Measurements from ENCODE around the gene MED19. TPM values are rescaled to one million over a fixed set of nuclear protein-coding genes. Genes with fewer than 3 reads are reported as not detected.

Gene MED19
- total RNA-seq, 4 donors from 2014 or later, result 7.6 to 18.9 (median 10.1) TPM

DNA sequence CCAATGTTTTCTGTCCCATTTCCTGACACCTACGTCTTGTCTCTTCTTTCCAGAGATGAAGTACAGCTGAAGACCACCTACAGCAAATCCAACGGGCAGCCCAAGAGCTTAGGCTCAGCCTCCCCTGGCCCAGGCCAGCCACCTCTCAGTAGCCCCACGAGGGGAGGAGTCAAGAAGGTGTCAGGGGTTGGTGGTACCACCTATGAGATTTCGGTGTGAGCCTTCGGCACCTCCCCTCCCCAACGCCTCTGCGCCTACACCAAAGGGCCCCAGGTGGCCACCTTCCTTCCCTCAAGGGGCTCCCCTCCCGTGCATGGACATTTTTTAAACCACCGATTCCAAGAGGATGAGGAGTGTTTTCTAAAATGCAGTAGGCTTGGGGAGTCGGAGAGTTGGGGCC lies 12.2 kb downstream of the MED19 start:
- TF ChIP-seq, protein P1, sequence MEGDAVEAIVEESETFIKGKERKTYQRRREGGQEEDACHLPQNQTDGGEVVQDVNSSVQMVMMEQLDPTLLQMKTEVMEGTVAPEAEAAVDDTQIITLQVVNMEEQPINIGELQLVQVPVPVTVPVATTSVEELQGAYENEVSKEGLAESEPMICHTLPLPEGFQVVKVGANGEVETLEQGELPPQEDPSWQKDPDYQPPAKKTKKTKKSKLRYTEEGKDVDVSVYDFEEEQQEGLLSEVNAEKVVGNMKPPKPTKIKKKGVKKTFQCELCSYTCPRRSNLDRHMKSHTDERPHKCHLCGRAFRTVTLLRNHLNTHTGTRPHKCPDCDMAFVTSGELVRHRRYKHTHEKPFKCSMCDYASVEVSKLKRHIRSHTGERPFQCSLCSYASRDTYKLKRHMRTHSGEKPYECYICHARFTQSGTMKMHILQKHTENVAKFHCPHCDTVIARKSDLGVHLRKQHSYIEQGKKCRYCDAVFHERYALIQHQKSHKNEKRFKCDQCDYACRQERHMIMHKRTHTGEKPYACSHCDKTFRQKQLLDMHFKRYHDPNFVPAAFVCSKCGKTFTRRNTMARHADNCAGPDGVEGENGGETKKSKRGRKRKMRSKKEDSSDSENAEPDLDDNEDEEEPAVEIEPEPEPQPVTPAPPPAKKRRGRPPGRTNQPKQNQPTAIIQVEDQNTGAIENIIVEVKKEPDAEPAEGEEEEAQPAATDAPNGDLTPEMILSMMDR (IDR thresholded peaks at IDR 0.05; ENCODE audit: low read depth), result no peak

DNA sequence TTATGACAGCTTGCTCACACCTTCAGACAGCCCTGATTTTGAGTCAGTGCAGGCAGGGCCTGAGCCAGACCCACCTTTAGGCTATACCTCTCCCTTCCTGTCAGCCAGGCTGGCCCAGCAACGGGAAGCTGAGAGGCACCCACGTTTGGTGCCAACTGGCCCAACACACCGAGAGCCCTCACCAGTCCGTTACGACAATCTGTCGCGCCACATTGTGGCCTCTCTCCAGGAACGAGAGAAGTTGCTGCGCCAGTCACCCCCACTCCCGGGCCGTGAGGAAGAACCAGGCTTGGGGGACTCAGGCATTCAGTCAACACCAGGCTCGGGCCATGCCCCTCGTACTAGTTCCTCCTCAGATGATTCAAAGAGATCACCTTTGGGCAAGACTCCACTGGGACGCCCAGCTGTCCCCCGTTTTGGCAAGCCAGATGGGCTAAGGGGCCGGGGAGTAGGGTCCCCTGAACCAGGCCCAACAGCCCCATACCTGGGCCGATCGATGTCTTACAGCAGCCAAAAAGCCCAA lies 13.1 kb downstream of the MED19 start:
- TF ChIP-seq, protein P1 (IDR thresholded peaks at IDR 0.05; ENCODE audit: low read depth), result no peak

DNA sequence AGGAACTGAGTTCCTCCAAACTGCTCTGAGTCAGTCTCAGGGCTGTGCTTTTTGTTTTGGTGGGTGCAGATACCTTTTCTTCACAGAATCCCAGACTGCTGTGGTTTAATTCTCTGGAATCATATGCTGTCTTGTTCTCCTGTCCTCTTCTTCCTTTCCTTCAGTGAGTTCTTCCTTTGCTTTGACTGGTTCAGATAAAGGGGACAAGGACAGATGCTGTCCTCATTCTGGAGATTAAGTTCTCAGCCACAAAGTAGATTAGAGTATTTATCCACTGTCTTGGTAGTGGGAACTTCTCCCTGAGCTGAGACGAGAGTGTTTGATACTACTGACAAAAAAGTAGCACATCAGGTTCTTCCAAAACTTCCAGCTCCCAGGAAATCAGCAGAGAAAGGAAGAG lies 30.8 kb downstream of the MED19 start:
- TF ChIP-seq, protein P1 (IDR thresholded peaks at IDR 0.05; ENCODE audit: low read depth), result no peak

DNA sequence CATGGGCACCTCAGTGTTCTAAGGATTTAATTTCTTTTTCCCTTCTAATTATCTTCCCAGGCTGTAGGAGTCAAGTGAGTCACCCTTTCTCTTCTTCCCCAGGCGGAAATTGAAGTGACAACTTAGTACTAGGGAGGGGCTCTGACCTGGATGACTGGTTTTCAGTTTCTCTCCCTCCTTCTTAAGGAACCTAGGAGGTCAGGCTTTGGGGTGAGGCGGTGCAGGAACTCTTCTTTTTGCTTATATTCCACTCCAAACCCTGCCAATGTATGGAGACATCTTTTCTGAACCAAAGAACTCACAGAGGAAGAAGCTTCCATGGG lies 31.5 kb downstream of the MED19 start:
- TF ChIP-seq, protein P1 (IDR thresholded peaks at IDR 0.05; ENCODE audit: low read depth), result no peak

DNA sequence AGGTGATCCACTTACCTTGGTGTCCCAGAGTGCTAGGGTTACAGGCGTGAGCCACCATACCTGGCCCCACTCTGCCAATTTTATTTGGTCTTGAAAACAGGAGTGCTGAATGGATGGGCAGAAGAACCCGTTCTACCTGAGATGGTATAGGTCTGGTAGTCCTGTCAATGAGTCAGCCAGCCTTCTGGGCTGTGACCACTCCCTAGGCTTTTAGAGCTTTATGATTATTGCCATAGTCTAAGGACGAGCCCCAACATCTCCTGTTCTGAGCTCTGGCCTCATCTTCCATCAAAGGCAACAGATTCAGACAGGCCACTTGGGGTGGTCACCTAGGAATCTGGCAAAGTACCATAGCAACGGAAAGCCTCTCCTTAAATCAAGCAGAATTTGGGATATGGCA lies 32.6 kb downstream of the MED19 start:
- TF ChIP-seq, protein P1 (IDR thresholded peaks at IDR 0.05; ENCODE audit: low read depth), result no peak

DNA sequence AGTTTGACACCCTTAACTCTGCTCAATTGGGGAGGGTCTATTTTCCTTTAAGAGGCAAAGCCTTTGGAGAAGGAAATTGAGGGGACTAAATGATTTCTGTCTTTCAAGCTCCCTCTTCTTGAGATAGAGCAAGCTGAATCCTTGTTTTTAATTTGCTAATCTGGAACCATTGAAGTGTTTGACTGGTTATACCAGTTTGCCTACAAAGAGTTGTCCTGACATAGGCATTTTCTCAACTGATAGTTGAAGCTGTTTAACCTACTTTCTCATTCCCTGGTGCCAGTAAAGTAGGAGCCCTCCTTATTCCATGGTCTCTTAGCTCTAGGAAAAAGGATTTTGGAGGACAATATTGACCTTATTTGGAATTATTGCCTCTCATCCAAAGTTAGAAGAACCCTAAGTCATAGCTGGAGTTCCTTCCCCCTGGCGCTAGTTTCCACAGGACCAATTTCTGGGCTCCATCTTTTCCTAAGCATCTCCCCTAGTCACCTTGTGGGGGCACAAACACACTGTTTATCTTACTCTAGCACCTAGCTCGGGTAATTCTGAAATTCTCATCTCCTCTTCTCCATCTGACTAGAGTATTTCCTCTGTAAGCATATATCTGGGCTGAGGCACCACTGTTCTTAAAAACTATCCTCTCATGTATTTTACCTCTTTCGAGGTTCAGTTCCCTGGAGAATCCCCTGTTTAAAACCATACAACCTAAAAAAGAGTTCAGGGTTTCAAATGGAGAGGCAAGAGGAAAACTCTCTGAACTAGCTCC lies 36.7 kb downstream of the MED19 start:
- TF ChIP-seq, protein P1 (IDR thresholded peaks at IDR 0.05; ENCODE audit: low read depth), result no peak

DNA sequence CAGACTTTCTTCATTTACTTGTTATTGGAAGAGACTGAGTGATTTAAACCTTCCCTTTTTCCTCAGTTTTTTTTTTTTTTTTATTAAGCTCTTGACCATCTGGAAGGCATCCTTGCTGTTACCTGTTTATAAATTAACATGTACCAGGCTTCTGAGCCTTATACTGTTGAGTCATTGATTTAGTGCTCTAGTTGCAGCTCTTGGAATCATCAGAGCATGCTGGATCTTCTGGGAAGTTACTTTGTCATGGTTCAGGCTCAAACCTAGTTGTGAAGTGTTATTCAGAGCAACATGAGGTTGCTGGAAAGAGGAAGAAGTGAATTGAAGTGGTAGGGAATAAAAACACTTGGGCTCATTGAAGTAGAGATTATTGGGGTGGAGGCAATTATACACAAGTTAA lies 37.8 kb downstream of the MED19 start:
- TF ChIP-seq, protein P1 (IDR thresholded peaks at IDR 0.05; ENCODE audit: low read depth), result no peak
